ENCODE results near the gene ZNF496.

DNA sequence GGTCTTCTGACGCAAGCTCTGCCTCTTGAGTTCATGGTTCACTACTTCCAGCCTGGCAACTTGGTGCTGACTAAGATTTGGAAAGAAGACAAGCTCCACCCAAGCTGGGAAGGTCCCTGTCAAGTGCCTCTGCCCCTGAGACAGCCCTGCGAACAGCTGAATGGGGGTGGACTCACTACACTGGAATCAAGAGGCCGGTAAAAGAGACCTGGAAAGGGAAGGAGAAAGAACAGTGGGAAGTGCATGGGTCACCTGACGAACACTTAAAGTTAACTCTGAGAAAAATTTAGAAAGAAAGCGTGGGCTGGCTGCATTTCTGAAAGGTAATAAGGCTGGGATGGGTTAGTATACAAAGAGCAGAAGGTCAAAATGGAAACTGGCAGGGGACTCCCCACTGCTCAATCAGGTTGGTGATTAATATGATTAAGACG lies 26.1 kb upstream of the ZNF496 start:
- TF ChIP-seq, protein P1, sequence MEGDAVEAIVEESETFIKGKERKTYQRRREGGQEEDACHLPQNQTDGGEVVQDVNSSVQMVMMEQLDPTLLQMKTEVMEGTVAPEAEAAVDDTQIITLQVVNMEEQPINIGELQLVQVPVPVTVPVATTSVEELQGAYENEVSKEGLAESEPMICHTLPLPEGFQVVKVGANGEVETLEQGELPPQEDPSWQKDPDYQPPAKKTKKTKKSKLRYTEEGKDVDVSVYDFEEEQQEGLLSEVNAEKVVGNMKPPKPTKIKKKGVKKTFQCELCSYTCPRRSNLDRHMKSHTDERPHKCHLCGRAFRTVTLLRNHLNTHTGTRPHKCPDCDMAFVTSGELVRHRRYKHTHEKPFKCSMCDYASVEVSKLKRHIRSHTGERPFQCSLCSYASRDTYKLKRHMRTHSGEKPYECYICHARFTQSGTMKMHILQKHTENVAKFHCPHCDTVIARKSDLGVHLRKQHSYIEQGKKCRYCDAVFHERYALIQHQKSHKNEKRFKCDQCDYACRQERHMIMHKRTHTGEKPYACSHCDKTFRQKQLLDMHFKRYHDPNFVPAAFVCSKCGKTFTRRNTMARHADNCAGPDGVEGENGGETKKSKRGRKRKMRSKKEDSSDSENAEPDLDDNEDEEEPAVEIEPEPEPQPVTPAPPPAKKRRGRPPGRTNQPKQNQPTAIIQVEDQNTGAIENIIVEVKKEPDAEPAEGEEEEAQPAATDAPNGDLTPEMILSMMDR (IDR thresholded peaks at IDR 0.05; ENCODE audit: low read length) = no peak
- TF ChIP-seq EZH2 (IDR thresholded peaks at IDR 0.05; ENCODE audit: borderline replicate concordance, low read length) = no peak
